NK-92 treated with Interleukin-12 subunit alpha and Interleukin-12 subunit beta, amount 100 ng/mL, for 24 hours (cell line): ENCODE measurements around the gene TSHR.
"Not testable (repeated sequence)": the region's sequence is repeated elsewhere in the genome, so short reads cannot be mapped to it uniquely, and the experiment has no call there.

ENCODE experiments used
- DNase-seq: peaks from one replicate; lab custom pipeline; 2025; lab: John Stamatoyannopoulos, UW

TSHR gene

DNA sequence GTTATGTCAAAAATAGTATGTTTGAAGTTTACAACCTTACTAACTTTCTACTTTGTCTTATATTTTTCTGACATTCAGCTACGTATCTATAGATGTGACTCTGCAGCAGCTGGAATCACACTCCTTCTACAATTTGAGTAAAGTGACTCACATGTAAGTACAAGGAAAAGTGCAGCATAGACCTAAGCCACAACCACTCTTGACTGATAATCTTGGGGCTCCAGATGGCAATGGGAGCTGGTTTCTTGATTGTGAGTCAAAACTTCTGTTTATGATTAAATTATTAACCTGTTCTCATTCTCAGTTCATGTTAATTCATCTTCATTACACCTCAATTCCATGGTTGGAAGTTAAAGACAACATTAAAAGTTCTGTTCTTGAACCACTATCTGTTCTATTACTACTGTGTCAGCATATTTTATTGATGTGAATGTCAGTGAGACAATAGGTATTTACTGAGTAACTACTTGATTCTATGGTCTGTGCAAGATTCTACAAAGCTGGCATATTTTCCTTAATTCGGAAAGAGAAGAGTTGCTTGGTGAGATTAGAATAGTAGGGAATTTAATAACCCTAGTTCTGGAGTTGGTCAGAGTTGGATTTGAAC lies 112.9 kb downstream of the TSHR start:
- DNase-seq: no peak

DNA sequence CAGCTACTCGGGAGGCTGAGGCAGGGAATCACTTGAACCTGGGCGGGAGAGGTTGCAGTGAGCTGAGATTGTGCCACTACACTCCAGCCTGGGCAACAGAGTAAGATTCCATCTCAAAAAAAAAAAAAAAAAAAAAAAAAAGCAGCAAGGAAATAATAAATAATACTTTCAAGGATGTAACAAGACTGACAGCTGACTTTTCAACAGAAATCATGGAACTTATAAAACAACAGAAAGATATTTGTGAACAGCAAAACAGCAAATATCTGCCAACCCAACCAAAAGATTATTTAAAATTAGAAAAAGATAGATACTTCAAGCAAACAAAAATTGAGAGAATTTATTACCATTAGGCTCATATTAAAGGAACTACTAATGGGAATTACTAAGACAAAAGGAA lies 115.1 kb downstream of the TSHR start:
- DNase-seq: no peak

DNA sequence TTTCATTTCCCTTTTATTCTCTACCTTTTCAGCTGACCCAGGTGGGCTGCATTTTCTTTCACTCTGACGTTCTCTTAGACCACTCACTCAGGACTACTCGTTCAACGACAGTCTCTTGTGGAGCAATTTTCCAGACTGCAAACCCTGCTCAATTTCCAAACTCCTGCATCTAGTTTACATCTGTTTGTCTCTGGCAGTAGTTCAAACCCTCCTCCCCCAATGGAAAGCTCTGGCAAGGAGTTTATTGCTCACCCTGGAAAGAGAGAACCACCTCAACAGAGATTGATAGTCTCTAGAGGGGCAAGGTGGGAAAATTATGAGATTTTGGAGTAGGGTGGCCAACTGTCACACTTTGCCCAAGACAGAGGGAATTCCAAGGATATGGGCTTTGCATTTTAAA lies 130.2 kb downstream of the TSHR start:
- DNase-seq: no peak

DNA sequence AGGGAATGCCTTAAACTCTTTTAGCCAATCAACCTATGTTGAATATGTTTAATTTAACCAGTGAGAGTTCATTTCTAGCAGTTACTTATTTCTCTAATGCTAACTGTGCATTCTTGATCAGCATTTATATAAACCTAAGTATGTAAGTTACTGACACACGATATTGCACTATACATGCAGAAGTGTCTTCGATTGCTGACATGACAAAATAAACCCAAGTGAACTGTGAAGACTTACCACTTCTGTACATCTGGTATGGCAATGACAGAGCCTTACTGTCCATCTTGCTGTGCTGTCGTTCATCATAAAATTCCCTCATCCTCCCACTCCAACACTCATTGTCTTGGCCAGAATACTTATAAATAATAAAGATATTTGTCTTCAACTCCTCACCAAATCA lies 131.8 kb downstream of the TSHR start:
- DNase-seq: no peak

DNA sequence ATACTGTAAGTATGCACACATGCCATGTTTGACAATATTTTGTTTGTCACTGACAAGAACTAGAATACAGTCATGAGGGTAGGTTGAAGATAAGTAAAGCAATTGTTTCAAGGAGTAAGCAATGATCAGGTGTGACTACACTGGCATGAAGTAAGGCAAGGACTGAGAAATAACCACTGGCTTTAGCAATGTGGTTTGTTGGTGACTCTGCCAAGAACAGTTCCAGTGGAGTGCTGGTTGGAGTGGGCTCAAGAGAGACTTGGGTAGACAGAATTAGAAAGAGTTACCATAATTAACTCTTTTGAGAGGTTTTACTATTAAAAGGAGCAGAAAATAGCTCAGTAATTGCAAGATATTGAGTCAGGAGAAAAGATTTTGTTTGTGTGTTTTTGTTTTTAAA lies 135.7 kb downstream of the TSHR start:
- no peak for DNase-seq

DNA sequence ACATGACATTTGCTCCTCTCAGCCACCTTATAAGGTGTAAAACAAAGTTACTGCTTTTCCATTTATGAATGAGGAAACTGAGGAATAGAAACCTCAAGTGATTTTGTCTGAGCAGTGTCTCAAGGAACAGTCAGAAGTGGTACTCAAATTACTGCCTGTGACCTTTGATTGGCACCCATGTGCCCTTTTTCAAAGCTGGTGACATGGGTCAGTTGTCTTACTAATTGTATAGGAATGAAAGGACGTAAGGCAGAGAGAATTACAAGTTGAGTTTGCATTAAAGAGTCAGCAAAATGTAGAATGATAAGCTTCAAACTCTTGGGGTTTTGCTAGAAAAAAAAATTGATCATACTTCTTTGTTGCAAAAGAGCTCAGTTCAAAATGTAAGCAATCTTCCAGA lies 136.2 kb downstream of the TSHR start:
- no peak for DNase-seq

DNA sequence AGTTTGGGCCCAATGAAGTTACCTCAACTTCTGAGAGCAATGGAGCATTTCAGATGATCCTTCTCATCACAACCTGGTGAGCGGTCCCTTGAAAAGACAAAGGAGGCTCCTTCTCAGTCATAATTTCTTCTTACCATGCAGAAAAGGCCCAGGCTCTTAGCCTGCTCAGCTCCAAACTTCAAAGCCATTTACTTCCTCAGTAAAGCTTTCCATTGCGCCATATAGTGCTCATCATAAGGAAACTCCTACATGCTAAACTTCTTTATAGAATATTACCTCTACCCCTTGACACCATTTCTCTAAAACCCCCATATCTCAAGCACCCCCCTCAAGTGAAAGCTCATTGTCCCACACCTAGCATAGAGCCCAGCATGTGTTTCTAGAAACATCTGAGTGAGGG lies 138.2 kb downstream of the TSHR start:
- DNase-seq: no peak

DNA sequence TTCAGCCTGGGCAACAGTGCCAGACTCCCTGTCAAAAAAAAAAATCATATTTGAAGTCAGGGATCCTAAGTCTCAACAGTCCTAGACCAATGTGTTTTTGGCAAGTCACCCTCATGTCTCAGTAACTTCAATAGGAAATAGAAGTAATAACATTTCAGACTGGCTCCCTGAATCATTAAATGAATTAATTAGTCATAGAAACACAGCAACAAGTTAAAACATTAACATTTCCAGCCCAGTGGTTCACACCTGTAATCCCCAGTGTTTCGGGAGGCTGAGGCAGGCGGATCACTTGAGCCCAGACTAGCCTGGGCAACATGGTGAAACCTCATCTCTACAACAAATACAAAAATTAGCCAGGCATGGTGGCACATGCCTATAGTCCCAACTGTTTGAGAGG lies 140.1 kb downstream of the TSHR start:
- no peak for DNase-seq

DNA sequence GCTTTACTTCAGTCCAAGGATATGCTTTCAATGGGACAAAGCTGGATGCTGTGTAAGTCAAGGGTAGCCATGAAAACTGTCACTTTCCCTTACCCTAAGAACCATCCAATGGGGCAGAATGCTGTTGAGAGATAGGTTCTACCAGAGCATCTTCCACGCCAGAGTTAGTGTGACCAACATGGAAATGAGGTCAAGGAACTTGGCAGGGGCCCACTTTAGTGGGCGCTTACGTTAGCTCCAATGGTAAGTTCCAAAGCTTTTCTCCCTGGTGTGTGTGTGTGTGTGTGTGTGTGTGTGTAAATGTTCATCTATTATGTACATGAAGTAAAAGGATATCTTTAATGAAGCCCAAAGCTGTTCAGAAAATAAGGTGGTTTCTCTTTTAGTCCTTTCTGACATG lies 141.2 kb downstream of the TSHR start:
- no peak for DNase-seq

DNA sequence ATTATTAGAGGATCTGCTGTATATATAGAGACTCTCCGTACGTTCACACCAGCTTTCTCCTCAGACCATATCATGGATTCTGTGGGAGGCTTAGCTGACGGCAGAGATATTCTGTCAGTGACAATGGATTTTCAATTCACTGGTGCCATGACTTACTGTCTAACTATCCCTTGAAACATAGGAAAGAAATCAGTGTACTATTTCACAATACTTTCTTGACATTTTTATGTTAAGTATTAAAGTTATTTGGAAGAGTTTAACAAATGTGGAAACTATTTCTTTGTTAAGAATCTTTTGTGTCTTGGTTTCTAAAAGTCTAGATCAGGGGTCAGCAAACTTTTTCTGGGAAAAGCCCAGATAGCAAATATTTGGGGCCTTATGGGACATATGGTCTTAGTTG lies 146.8 kb downstream of the TSHR start:
- no peak for DNase-seq

DNA sequence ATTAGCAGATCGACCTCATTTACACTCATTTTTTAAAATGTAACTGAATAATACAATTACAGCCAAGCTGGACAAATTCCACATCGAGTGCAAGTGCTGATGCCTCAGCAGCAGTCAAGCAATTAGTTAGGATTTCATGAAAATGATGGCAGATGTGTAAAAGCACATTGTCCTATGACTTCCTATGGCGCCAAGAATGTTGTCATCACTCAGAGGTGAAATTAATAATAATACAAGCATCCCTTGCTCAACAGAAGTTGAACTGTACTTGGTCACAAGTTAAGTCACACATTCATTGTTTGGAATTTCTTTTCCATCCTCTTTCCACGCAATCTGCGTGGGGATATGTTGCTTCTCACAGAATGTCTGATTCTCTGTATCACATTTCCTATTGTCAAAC lies 148.0 kb downstream of the TSHR start:
- no peak for DNase-seq

DNA sequence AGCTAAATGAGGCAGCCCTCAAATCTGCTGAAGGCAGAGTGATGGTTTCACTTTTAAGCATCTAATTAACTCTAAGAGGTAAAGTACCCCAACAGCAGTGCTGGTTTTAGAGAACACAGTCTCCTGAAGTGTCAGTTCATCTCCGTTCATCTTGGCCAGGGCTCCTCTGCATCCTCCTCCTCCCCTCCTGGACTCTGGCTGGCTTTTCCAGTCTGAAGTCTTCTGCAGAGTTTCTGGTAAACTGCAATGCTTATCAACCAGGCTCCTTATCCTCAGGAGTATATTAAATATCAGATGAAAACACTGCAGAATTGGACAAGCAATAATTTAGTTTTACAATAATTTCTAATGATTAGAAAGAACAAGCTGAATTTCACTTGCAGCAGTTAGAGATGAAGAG lies 150.0 kb downstream of the TSHR start:
- no peak for DNase-seq

DNA sequence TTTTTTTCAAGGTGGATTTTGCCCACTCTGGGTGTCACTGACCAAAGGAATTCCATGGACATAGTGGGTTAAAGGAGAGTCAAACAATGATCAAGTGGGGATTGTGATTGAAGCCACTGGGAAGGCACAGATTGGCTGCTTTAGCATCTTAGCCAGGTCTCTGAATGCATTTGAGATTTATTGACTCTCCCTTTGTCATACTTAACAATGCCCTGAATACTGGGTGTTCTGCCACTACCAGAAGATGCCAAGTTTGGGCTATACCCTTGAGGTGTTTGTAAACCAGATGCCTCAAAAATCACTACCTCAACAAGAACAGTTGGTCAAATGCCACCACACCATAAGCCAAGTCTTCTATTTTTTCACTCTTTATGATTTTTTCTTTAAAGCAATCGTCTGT lies 150.5 kb downstream of the TSHR start:
- DNase-seq: no peak

DNA sequence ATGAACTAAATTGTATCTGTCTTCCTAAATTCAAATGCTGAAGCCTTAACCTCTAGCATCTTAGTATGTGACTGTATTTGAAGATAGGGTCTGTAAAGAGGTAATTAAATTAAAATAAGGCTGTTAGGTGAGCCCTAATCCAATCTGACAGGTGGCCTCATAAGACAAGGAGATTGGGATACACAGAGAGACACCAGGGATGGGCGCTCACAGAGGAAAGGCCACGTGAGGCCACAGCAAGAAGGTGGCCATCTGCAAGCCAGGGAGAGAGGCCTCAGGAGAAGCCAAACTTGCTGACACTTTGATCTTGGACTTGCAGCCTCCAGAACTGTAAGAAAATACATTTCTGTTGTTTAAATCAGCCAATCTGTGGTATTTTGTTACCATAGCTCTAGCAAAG lies 154.8 kb downstream of the TSHR start:
- DNase-seq: no peak

DNA sequence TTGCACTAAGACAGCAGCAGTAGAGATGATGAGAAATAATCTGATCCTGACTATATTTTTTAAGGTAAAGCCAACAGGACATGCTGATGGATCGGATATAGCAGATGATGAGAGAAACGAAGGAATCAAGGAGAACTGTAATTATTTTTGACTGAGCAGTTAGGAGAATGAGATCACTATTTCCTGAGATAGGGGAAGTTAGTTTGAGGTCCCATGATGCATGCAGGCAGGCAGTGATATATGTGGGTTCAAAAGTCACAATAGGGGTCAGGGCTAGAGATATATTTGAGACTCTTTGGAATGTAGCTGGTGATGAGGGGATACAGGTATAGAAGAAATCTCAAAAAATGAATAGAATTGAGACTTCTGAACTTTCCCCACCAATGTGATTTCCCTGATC lies 157.8 kb downstream of the TSHR start:
- DNase-seq: no peak

DNA sequence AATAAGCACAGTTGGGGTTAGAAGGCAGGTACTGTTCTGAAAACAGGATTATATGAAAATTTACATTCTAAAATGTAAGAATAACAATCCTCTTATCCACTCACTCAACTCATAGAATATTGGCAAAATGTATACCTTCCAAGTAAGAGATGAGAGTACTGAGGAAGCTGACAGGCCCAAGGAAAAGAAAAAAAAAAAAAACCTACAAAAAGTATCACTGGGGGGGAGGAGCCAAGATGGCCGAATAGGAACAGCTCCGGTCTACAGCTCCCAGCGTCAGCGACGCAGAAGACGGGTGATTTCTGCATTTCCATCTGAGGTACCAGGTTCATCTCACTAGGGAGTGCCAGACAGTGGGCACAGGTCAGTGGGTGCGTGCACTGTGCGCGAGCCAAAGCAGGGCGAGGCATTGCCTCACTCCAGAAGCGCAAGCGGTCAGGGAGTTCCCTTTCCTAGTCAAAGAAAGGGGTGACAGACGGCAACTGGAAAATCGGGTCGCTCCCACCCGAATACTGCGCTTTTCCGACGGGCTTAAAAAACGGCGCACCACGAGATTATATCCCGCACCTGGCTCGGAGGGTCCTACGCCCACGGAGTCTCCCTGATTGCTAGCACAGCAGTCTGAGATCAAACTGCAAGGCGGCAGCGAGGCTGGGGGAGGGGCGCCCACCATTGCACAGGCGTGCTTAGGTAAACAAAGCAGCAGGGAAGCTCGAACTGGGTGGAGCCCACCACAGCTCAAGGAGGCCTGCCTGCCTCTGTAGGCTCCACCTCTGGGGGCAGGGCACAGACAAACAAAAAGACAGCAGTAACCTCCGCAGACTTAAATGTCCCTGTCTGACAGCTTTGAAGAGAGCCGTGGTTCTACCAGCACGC lies 158.8 kb downstream of the TSHR start:
- not testable (repeated sequence) for DNase-seq

DNA sequence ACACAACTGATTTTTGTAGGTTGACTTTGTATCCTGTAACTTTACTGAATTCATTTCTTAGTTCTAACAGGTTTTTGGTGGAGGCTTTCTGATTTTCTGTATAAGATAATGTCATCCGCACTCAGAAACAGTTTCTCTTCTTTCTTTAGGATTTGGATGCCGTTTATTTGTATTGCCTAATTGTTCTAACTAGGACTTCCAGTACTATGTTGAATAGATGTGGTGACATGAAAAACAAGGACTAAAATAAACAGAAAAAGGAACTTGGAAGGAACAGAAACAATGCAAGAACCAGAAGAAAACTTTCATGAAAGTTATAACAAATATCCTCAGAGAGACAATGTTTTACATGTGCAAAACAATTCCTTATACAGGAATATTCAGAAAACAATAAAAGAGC lies 165.1 kb downstream of the TSHR start:
- no peak for DNase-seq

DNA sequence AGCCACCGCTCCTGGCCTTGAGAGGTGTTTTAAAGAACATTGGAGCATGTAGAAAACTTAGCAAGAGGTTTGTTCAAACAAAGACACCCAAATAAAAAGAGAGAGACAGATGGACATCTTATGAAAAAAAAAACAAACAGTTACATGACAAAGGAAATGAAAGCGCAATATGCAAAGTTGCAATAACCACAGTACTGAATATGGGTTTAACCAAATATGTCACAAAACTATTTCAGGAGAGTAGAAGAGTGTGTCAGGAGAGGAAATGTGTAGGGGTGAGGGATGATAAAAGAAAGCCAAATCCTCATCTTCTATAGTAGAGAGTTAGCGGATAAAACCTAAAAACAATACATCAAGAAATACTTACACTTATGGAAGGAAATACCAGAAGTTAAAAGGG lies 166.9 kb downstream of the TSHR start:
- no peak for DNase-seq

DNA sequence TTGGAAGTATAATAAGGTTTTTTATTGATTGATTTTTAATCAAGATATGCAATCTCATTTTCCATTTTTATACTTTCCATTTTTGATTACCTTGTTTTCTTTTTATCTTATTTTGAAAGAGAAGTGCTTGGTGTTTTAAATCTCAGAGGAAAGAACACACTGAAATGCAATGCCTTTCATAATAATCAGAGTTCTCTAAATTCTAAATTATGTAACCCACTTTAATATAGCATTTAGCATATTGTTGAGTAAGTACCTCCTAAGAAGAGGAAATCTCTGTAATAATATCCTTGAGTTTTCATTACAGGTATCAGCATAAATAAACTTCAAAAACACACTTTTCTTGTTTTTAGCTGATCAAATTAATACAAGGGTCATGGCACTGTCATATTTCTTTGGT lies 168.4 kb downstream of the TSHR start:
- DNase-seq: no peak

DNA sequence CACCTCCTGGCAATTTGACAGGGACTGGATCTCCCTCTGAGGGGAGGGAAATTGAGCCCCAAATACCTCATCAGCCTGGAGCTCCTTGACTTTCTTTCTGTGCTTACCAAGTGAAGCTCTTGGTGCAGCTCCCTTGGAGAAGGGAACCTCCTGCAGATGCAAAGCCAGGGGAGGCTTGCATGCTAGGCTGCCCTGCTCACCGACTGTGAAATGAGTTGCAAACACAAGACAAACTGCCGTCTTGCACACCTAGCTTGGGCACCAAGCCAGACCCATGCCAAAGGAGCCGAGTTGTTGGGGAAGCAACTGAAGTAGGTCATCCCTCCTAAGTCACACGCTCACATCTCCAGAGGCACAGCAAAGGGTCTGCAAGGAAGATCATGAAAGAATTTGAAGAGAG lies 170.1 kb downstream of the TSHR start:
- DNase-seq: no peak

DNA sequence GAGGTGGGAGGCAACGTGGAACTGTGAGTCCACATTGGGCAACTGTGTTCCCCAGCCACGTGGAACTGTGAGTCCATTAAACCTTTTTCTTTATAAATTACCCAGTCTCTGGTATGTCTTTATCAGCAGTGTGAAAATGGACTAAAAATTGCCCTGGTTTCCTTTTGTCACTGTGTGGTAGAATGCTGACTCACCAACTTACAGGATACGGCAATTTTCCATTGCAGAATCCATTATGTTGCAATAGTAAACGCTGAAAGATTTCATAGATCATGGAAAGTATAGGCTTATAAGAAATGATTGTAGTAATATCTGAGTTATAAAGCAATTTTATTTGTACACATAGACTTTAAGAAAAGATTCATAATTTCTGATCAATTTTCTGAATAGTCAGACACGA lies 172.4 kb downstream of the TSHR start:
- DNase-seq: no peak

DNA sequence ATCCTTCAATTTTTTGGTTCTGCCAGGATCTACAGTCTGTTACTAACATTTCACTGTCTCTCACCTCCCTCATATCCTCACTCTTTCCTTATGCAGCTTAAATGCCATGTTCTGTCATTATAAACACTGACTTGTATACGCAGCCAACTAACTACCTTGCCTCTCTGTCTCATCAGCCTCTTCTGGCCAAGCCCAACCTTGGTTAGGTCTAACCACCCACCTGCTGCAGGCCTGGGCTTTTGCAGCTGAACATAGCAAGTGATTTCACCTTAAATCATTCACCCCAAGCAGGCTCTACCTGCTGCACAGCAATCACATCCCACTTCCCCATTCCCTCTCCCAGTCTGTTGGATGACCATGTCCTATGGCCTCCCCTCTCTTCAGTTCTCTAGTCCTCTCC lies 173.8 kb downstream of the TSHR start:
- no peak for DNase-seq

DNA sequence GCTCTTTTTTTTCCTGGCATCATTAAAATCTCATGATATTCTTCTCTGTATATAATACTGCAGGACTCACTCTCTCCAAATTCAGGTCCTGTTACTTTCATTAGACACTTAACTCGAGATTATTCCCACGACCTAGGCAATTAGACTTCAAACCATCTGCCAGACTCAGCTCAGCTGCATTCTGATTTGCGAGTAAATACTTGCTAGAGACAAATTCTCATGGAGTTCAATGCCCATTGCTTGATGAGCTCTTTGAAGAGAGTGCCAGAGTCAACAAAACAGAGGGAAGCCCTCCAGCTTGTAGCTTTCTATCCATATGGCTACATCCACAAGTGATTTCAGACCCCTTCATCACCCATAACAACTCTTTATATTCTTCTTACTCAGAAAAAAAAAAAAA lies 177.0 kb downstream of the TSHR start:
- DNase-seq: no peak

DNA sequence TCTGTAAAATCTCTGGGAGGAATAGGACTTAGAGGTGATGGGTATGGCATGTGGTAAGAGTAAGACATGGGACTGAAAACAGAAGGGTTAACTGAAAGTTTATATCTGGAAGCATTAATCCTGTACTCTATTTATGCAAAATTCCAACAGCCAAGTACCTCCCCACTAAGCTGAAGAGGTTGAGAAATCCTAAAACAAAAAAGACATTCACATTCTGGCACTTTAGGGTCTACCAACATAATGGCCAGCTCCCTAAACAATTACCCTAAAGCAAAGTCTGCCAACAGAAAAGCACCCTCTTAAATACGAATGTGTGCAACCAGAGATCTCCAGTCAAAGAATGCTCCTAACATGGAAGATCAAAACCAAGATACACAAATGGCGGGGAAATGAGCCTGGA lies 178.0 kb downstream of the TSHR start:
- DNase-seq: no peak
